PFSK-1 (cell line): ENCODE measurements around the gene ADAMTS7.

Source experiments
- FOXP2 ChIP-seq: optimal IDR thresholded peaks from 2 replicates; pipeline ENCODE3; 2011; ENCODE audit warnings: borderline replicate concordance, control low read depth, inconsistent platforms; ENCODE audit not compliant: insufficient read depth; ENCODE audit errors: extremely low read length, extremely low read depth
- POLR2AphosphoS5 ChIP-seq: IDR thresholded peaks from 2 replicates; pipeline ENCODE4 v1.6.1; 2012; ENCODE audit warnings: low read depth, mild to moderate bottlenecking, control low read depth, low read length, moderate library complexity
- REST ChIP-seq, 2 experiments: IDR thresholded peaks; 2 replicates each; pipeline versions ENCODE4 v1.6.1 to v1.8.0; 2011 to 2012; ENCODE audit warnings: low read depth in 2 of 2, low read length in 2 of 2, control low read depth in 1 of 2, inconsistent platforms in 1 of 2, mild to moderate bottlenecking in 1 of 2, moderate library complexity in 1 of 2; ENCODE audit not compliant: insufficient read depth in 1 of 2
- SIN3A ChIP-seq: IDR thresholded peaks from 2 replicates; pipeline ENCODE4 v1.6.1; 2012; ENCODE audit warnings: mild to moderate bottlenecking, low read length, moderate library complexity, borderline replicate concordance; ENCODE audit not compliant: insufficient read depth
- TAF1 ChIP-seq: IDR thresholded peaks from 2 replicates; pipeline ENCODE4 v1.6.1; 2012; ENCODE audit warnings: low read length, control low read depth, borderline replicate concordance; ENCODE audit not compliant: insufficient read depth

The ADAMTS7 gene

GRCh38 chr15:78850941-78851755 lies 39.9 kb upstream of the ADAMTS7 start:
- no peak for TF ChIP-seq SIN3A
- no peak for TF ChIP-seq FOXP2
- no peak for TF ChIP-seq POLR2AphosphoS5
- TF ChIP-seq REST (IDR thresholded peaks at IDR 0.05; ENCODE audit: insufficient read depth in 1 of 2, low read depth in 2 of 2, low read length in 2 of 2), result no peak
- no peak for TF ChIP-seq TAF1

- TF ChIP-seq REST (IDR thresholded peaks at IDR 0.05; ENCODE audit: insufficient read depth in 1 of 2, low read depth in 2 of 2, low read length in 2 of 2) (no peak), POLR2AphosphoS5 (no peak), TAF1 (no peak), SIN3A (no peak), FOXP2 (no peak)
Measured at GRCh38 chr15:78850352-78850751, 39.1 kb upstream of the ADAMTS7 start.

GRCh38 chr15:78842519-78842918 lies 31.3 kb upstream of the ADAMTS7 start:
- TF ChIP-seq SIN3A (no peak), POLR2AphosphoS5 (no peak)

- TF ChIP-seq FOXP2 (no peak), POLR2AphosphoS5 (no peak), TAF1 (no peak), REST (IDR thresholded peaks at IDR 0.05; ENCODE audit: insufficient read depth in 1 of 2, low read depth in 2 of 2, low read length in 2 of 2) (no peak), SIN3A (no peak)
Measured at GRCh38 chr15:78841891-78842290, 30.6 kb upstream of the ADAMTS7 start.

GRCh38 chr15:78841376-78841706 lies 30.1 kb upstream of the ADAMTS7 start:
- no peak for TF ChIP-seq SIN3A
- no peak for TF ChIP-seq REST (IDR thresholded peaks at IDR 0.05; ENCODE audit: insufficient read depth in 1 of 2, low read depth in 2 of 2, low read length in 2 of 2)
- TF ChIP-seq TAF1, result no peak
- TF ChIP-seq FOXP2, result no peak
- TF ChIP-seq POLR2AphosphoS5, result no peak
